NCI-H2227 treated with DMSO at 0.1 percent for 48 hours (cell line): Measurements from ENCODE around the gene TNFAIP2.
A peak's percentile ranks its signal among the peaks of the same experiment; 100 is the strongest.
"Not testable (repeated sequence)": the region's sequence is repeated elsewhere in the genome, so short reads cannot be mapped to it uniquely, and the experiment has no call there.

Source experiments
- DNase-seq: peaks from one replicate; lab custom pipeline; 2025; lab: John Stamatoyannopoulos, UW

TNFAIP2 gene

DNA sequence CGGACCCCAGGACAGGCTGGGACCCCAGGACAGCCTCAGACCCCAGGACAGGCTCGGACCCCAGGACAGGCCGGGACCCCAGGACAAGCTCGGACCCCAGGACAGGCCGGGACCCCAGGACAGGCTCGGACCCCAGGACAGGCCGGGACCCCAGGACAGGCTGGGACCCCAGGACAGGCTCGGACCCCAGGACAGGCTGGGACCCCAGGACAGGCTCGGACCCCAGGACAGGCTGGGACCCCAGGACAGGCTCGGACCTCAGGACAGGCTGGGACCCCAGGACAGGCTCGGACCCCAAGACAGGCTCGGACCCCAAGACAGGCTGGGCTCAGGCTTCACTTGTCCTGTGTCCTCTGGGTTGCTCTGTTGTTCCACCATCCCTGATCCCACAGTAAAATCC is 32.2 kb downstream of the TNFAIP2 start:
- DNase-seq: not testable (repeated sequence)

- DNase-seq: no peak
Observed at GRCh38 chr14:103155826-103156394, 32.6 kb downstream of the TNFAIP2 start.

DNA sequence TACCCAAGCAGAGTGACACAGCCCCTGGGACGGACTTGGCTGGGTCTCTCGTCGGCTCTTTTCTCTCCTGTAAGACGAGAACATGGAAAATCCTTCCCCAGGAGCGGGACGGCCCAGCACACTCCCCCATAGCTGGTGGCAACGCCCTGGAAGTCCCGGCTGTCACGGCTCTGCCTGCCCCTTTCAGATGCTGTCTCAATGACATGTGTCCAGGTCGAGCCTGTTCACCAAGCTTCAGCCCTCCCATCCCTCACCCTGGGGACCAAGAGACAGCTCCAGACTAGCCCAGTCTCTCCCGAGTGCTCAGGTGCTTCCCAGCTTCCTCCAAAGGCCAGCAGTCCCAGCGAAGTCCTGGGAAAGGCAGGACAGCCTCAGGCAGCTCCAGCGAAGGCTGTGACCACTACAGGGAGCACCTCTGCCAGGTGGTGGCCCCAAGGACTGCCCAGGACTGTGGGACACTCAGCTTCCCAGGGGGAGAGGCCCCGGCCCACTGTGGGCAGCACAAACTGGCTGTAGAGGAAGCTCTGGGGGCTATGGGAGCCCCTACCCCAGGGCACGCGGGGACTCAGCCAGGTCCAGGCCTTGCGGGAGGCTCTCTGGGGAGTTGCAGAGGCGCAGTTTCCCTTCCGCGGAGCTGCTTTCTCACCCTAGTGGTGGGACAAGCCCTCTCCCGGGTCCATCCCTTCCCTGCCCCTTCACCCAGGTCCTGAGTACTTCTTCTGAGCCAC is 33.6 kb downstream of the TNFAIP2 start:
- DNase-seq: no peak

GRCh38 chr14:103157969-103158368 is 34.7 kb downstream of the TNFAIP2 start:
- no peak for DNase-seq

DNA sequence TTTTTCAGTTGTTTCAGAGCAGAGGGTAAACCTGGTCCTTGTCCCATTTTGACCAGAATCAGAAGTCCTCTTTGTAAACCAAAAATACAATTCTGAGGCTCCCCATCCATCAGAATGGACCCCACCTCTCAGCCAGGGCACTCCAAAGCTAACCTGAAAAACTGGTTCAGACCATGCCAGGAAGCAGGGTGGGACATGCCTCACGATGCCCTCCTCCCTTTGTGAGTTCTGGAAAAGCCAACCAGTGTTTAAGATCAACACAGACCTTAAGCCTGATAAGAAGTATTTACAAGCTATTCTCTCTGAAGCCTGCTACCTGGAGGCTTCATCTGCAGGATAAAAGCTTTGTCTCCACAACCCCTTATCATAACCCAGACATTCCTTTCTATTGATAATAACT is 35.4 kb downstream of the TNFAIP2 start:
- no peak for DNase-seq

- DNase-seq: no peak
Observed at GRCh38 chr14:103160321-103161053, 37.2 kb downstream of the TNFAIP2 start.

DNA sequence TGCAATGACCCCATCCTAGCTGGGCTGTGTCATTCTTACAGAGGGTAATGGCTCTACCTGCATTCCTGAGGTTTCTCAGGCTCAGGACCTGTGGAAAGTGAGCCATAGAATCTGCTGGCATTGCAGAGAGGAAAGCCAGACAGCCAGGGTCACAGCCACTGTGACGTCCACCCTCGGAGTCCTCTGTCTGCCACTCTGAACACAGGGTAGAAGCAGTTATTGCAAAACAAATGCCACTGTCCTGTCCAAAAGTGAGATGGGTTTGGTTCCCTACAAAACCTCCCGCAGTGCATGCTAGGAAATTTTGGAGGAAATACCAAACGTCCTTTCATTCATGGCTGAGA is 37.8 kb downstream of the TNFAIP2 start:
- DNase-seq: no peak

DNA sequence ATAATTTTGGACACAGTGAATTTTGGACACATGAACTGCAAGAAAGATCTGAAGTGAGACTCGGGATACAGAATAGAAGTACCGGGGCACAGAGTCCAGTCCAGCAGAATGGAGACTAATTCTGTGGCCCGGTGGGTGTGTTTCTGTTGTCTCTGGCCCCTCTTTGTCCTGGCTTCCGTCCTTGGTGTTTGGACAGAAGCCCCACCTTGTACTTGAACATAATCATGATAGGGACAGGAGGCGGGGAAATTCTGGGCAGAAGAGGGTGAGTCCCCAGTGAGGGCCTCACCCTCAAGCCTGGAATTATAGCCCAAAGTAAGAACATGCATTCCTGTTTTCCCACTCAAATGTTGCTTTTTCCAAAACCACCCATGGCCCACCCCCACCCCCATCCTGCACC is 39.9 kb downstream of the TNFAIP2 start:
- DNase-seq: no peak

- DNase-seq: no peak
Observed at GRCh38 chr14:103164006-103164405, 40.7 kb downstream of the TNFAIP2 start.

GRCh38 chr14:103164779-103165178 is 41.5 kb downstream of the TNFAIP2 start:
- DNase-seq: no peak

- DNase-seq: no peak
Observed at GRCh38 chr14:103165323-103165722, 42.1 kb downstream of the TNFAIP2 start.

DNA sequence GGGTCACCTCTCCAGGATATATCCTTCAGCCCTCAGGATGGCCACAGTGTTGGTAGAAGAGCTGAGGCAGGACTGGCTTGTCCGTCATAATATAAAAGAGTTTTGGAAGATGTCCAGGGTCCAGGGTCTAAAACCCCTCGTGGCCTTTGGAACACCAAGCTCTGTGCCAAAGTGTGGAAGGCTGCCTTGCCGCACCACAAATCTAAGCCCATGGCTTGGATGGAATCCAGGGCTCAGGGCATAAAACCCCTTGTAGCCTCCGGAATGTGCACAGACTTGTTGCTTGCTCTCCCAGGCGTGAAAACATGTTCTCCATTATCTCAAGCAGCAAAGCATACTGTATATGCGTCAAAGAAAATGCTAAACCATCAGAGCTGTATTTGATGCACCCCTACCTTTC is 46.7 kb downstream of the TNFAIP2 start:
- no peak for DNase-seq

DNA sequence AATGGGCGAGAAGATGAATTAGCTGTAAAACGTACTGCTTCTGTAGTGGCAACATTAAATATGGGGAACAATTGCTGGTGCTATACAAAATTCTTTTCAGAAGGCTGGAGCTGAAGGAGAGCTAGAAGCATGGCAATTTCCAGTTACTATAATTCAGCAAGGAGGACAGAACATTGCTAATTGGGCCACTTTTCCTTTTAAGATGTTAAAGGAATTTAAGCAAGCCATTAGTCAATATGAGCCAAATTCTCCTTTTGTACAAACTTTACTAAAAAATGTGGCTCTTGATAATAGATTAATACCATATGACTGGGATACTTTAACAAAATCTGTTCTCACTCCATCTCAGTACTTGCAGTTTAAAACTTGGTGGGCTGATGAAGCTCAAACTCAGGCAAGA is 47.9 kb downstream of the TNFAIP2 start:
- not testable (repeated sequence) for DNase-seq

DNA sequence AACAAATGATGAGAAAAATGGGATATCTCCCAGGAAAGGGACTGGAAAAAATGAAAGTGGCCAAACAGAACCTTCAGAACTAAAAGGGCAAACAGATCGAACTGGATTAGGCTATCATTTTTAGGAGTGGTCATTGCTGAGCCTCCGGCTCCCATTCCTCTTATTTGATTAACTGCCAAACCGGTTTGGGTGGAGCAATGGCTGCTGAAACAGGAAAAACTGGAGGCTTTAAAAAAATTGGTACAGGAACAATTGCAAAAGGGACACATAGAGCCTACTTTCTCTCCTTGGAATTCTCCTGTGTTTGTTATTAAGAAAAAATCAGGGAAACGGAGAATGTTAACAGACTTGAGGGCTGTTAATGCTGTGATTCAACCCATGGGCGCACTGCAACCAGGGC is 49.7 kb downstream of the TNFAIP2 start:
- no peak for DNase-seq

GRCh38 chr14:103173887-103174286 is 50.6 kb downstream of the TNFAIP2 start:
- DNase-seq: not testable (repeated sequence)

- not testable (repeated sequence) for DNase-seq
Observed at GRCh38 chr14:103176176-103176575, 52.9 kb downstream of the TNFAIP2 start.

DNA sequence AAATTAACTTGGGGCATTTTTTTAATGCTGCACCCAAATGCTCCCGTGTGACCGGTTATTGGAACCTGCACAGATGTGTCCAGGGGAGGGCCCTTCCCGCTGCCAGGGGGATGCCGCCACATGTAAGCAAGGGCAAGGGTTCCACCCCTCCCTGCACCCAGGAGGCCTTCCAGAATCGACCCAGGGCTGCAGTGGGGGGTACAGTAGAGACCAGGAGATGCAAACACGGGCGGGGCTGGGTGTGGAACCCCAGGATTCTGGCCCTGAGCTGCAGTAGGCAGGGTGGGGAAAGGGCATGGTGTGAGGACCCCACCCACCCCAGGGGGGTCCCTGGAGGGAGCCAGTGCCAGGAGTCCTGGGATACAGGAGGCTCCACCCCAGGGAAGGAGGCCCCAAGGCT is 54.1 kb downstream of the TNFAIP2 start:
- no peak for DNase-seq

GRCh38 chr14:103178521-103178920 is 55.3 kb downstream of the TNFAIP2 start:
- DNase-seq: no peak

GRCh38 chr14:103179094-103179493 is 55.8 kb downstream of the TNFAIP2 start:
- DNase-seq: no peak

DNA sequence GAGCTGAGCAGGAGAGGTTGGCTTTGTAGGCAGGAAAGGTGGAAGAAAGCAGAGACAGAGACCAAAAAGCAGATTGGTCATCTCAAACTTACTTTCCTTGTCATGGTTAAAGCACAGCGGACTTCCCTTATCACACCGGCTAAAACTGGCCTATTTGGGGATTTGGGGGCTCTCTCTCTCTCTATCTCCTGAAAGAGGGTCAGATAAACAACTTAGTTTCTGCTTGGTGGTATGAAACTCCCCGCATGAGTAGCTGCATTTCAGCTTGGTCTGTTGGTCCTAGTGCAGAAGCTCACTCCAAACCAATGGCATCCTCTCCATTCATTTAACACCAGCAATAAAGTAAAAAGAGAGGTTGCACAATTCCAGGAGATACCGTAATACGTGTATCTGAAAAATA is 57.1 kb downstream of the TNFAIP2 start:
- DNase-seq: no peak

- DNase-seq: no peak
Observed at GRCh38 chr14:103184046-103184445, 60.8 kb downstream of the TNFAIP2 start.

GRCh38 chr14:103185051-103186029 is 62.1 kb downstream of the TNFAIP2 start:
- peak; percentile 12 for DNase-seq
